Activated CD4-positive, CD25-positive, alpha-beta regulatory T cell (primary cell): ENCODE measurements around the gene THAP12.
"Not testable (repeated sequence)": the region's sequence is repeated elsewhere in the genome, so short reads cannot be mapped to it uniquely, and the experiment has no call there.

ENCODE experiments used
- DNase-seq, 4 experiments: peaks; one replicate each; lab custom pipeline; 2025; lab: John Stamatoyannopoulos, UW

The THAP12 gene, protein sequence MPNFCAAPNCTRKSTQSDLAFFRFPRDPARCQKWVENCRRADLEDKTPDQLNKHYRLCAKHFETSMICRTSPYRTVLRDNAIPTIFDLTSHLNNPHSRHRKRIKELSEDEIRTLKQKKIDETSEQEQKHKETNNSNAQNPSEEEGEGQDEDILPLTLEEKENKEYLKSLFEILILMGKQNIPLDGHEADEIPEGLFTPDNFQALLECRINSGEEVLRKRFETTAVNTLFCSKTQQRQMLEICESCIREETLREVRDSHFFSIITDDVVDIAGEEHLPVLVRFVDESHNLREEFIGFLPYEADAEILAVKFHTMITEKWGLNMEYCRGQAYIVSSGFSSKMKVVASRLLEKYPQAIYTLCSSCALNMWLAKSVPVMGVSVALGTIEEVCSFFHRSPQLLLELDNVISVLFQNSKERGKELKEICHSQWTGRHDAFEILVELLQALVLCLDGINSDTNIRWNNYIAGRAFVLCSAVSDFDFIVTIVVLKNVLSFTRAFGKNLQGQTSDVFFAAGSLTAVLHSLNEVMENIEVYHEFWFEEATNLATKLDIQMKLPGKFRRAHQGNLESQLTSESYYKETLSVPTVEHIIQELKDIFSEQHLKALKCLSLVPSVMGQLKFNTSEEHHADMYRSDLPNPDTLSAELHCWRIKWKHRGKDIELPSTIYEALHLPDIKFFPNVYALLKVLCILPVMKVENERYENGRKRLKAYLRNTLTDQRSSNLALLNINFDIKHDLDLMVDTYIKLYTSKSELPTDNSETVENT

DNA sequence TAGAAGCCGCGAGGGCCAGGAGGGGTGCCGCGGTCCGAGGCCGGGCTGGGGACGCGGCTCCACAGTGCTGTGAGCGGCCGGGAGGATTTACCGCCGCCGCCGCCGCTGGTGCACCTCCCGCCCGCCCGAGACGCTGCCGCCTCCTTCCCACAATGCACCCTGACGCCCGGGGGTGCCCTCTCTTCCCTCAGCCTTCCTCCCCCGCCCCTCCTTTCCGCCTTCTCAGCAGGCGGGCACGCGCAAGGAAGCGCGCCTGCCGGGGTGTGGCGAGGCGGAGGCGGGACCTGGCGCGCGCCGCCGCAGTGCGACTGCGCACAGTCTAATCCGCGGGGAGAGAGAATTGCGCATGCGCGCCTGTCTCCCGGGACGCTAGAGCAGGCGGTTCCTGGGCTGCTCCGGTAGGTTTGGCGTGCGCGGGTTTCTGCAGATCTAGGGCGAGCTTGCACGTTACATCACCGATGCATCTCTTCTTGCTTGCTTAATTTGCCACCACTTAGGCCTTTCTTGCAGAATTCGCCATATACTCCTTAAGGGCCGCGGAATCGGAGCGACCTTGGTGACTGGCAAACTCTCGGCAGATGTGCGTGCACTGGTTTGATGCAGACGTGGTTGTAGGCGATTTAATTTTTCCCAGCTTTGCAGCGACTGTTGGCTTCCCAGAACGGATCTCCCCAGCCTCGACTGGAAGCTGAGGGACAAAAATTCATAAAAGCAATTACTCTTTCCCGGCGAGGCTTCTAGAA, at the start of gene THAP12, which contains the start of gene GVQW3:
TSS of gene THAP12 (minus strand) at position 156 of the 743 bp plus-strand sequence. CDS start 296 bp downstream, outside the sequence.
TSS of gene GVQW3 (plus strand) at position 347 of the 743 bp plus-strand sequence. CDS start 506 bp downstream, outside the sequence.
- peak; percentile 91 to 98 (median 92) for DNase-seq

DNA sequence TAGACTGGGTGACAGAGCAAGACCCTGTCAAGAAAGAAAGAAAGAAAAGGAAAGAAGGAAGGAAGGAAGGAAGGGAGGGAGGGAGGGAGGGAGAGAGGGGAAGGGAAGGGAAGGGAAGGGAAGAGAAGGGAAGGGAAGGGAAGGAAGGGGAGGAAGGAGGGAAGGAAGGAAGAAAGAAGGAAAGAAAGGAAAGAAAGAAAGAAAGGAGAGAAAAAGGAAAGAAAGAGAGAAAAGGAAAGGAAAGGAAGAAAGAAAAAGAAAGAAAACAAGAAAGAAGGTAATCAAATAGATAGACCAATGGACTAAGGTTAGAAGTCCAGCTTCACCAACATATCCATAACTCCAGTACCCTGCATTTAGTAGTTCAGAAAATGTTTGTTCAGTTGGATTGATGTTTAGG, 45.7 kb upstream of the THAP12 start:
- DNase-seq: no peak

DNA sequence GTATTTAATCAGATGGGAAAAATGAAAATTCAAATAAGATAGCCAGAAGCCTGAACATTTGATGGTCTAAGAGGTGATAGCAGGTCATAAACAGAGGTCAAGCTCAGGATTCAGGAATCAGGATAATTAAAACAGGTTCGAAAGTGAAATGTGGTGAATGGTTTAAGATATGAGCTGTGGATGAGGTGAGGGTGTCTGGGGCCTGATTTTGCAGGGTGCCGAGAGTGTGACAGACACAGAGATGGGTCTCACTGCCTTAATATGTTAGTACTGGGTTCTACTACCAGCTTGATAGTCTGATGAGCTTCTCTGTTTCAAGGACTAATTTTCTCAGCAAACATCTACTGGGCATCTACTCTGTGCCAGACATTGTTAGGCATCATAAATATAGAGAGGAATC, 44.0 kb upstream of the THAP12 start:
- DNase-seq: no peak

DNA sequence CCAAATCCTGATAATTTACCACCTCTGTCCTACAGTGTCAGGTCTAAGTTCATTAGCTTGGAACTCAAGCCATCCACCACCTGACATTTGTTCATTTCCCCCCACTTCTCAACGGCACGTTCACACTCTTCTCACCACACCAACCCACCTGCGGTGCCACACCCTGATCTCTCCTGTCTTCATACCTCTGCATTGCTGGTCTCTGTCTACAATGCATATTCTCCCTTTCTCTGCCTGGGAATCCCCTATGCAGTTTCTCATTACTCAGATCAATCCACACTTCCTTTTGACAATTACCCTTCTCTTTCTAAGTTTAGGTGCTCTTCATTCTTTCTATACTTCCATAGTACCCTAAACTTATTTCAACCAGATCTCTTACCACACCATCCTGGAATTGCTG, 43.4 kb upstream of the THAP12 start:
- no peak for DNase-seq

DNA sequence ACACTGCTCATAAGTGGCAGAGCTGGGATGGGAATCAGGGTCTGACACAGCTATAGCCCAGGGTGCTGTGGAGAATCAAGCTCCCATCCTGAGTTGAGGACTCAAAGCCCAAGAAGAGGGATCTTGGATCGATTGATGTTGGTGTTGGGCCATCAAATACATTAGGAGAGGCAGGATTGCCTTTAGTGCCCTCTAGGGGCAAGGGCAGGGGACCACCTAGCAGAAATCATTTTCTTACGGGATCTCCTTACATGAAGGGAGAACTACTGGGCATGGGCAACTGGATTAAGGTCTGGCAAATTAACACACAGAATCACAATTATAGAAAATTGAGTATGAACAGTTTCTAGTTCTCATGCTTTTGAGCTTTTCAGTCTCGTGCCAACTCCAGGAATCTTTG, 39.0 kb upstream of the THAP12 start:
- DNase-seq: no peak

DNA sequence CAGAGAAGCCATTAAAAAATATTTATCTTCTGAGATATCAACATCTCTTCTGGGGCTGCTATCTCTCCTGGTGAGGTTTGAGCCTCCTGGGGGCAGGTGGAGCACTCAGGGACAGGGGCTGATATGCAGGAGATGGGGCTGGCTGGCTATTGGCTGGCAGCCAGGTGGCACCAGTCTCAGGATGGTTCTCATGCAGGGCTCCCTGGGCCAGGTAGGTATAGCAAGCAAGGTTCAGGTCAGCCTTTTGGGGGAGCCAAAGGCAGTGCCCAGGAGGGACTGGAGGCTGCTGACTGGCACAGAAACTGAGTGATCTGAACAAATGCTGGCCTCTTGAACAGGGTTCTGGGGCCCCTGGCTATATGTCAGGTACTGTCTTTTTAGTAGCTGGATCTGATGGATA, 34.1 kb upstream of the THAP12 start:
- no peak for DNase-seq

DNA sequence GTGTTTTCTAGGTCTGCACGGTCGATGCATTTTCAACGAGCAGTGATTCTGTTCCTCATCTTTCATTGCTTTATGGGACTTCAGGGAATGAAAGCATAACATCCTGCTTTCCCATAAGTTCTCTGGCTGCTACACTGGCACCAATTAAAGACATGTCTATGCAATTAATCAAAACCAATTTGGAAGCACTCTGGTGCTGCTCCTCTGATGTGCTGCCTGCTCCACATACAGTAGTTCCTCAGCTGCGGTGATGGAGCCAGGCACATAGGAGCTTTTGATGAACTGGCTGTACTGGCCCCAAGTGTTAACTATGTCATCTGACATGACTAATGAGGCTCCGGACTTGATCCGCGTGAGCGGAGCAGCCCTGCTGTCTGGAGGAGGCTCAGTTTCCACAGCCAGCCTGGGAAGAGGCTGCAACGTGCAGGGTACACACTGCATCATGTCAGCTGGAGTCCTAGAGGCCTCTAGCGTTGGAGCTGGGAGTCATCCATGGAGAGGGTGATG, 30.0 kb upstream of the THAP12 start:
- DNase-seq: no peak

DNA sequence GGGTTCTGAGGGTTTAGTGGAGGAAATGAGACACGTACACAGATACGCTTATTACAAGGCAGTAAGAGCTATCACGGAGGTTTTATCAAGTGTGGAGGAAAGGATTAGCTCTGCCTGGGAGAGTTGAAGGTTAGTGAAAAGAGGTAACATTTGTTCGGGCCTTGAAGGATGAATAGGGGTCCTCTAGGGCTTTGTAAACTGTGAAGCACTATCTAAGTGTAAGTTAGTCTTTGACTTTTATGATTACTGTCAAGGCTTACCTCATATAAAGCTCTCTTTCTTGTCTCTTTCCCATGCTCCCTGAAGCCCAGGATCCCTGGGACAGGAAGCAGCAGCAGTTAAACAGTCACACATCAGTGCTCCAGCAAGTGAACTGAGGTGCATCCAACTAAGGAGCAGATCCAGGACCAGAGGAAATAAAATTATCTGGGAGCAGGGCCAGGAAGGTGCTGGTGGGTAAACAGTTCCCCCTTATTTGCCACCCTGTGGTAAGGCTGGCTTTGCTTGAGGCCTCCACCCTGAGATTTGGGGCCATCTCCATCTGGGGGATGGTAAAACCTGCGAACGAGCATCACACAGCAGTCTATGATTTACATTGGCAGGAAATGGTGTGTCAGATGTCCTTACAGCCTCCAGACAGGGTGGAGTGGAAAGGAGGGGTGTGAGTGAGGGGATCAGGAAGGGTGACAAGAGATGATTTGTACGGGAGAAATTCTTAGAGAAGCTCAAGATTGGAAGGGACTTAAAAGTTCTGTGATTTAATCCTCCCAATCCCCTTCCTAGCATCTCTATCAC, 27.4 kb upstream of the THAP12 start:
- no peak for DNase-seq

DNA sequence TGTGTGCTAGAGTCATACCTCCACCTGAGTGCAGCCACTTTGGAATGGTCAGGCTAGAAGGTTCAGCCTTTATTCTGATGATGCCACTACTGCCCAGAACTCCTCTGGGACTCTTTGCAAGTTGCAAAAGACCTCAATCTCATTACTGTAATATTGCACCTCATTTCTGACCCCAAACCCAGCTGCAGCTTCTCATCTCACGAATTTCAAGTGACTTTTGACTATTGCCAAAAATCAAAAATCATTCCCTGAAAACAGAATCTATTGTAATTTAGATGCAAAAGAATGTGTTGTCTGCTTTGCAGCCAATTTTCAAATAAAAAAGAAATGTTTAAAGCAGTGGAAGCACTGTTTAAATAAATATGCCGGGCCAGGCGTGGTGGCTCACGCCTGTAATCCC, 25.4 kb upstream of the THAP12 start:
- no peak for DNase-seq

DNA sequence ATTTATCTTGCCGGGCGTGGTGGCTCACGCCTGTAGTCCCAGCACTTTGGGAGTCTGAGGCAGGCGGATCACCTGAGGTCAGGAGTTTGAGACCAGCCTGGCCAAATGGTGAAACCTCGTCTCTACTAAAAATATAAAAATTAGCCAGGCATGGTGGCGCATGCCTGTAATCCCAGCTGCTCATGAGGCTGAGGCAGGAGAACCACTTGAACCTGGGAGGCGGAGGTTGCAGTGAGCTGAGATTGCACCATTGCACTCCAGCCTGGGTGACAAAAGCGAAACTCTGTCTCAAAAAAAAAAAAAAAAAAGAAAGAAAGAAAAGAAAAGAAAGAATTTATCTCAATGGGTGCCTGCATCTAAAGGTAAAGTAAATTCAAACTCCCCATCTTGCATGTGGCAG, 20.6 kb upstream of the THAP12 start:
- DNase-seq: not testable (repeated sequence)

DNA sequence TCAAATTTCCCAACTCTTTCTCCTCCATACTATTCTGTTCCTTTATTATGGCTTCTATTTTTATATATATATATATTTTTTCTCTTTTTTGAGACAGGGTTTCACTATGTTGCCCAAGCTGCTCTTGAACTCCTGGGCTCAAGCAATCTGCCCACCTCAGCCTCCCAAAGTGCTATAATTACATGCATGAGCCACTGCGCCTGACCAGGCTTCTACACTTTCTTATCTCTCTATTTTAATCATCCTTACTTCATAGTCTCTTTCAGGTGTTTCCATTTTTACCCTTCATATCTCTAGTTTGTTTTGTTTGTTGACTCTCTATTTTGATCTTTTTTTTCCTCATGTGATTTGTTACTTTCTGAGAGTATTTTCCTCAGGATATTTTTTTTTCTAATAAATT, 20.0 kb upstream of the THAP12 start:
- DNase-seq: no peak

DNA sequence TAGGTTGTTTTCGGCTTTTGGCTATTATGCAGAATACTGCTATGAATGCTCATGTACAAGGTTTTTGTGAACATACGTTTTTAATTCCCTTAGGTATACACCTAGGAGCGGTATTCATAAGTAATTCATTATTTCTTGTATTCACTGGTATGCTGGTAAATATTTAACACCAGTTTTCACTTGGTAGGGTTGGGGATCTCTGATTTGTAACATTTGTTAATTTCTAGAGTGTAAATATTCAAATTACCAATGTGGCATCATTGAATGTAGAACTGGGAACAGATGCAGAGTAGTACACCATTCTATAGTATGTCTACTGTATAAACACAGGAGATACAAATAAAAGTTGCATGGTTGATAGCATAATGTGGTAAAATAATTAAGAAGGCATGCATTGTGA, 16.5 kb upstream of the THAP12 start:
- no peak for DNase-seq

DNA sequence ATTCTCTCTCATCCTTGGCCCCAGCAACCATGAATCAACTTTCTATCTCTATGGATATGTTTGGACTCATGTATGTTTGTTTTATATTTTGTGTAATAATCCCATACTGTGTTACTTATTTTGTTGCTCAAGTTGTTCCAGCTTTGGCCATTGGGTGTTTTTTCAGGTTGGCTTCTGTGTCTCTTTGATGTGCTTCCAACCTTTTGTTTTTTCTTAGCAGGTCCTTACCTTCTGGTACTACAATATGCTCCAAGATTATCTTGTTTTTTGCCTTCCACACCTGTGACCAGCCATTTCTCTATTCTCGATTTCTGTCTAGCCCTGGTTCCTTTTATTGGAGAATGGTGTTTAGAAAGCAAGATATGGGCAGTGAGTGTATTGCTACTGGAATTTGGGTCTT, 14.4 kb upstream of the THAP12 start:
- no peak for DNase-seq

DNA sequence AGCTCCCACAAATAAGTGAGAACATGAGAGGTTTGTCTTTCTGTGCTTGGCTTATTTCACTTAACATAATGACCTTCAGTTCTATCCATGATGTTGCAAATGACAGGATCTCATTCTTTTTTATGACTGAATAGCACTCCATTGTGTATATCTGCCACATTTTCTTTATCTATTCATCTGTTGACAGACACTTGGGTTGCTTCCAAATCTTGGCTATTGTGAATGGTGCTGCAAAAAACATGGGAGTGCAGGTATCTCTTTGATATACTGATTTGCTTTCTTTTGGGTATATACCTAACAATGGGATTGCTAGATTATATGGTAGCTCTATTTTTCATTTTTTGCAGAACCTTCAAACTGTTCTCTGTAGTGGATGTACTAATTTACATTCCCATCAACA, 13.5 kb upstream of the THAP12 start:
- DNase-seq: no peak

DNA sequence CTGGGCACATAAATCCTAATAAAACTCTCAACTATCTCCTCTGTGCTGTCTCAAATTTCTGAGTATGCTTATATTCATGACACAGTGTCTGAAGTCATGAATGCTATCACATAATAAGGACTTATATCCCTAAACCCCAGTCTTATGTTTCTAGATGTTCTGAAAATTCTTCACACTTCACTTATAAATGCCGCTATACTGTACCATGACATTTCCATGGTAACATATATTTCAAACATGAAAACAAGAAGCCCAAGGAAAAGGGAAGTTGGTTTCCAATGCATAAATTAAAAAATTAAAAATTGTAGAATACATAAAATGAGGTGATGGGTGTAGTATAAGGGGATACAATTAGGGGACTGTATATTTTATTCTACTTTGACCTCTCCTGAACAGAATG, 11.9 kb upstream of the THAP12 start:
- DNase-seq: no peak

DNA sequence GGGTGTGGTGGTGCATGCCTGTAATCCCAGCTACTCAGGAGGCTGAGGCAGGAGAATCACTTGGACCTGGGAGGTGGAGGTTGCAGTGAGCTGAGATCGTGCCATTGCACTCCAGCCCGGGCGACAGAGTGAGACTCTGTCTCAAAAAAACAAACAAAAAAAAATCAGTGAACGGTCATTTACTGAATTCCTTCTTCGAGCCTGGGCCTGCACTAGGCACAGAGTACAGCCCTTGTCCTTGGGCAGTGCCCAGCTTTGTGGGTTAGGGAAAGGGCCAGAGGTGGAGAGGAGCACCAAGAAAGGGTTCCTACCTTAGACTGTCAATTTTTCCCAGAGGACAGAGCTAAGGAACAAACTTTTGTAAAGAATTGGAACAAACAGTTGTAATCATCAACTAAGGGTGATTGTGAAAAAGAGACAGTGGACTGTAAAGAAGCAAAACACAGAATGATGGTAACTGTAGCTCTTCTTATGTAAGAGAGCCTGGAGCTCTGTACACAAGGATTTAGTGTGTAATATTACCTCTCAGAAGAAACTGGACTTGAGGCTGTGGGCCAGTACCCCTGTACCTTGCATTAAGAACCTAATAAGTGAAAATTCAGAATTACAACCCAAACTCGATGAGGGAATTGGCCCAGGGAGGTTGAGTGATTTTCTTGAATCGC, 11.0 kb upstream of the THAP12 start:
- DNase-seq: no peak

DNA sequence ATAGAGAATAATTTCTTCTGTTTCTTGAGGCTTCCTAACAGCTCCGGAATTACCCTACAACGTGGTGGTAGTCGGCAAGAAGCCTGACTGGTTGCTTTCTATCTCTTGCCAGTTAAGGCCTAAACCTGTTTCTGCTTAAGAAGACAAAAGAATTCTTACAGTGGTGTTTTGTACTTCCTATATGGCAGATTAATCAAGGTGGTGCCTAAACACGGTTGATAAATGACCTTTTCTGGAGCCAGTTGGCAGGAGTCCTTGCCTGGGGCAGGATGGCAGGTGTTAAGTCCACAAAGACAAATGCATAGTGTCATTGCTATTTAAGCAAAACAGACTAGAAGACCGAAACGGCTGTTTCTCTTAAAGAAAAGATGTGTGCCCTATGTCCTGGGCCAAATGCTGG, 10.1 kb upstream of the THAP12 start:
- no peak for DNase-seq

DNA sequence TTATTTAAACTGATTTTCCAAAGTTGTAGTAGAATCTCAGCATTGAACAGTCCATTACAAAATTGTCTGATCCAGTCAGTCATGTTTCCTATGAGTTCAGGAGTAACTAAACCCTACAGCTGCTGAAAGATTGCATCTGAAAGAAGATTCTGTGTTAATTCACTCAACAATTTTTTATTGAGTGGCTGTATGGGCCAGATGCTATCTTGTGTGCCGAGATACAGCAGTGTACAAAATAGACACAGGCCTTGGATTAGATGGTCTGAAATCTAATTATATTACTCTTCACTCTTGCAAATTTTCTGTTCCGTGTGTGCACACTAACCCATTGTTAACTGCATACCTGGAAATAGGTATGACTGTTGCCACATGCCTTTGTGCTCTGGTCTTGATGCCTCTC, 7.5 kb upstream of the THAP12 start:
- DNase-seq: no peak

DNA sequence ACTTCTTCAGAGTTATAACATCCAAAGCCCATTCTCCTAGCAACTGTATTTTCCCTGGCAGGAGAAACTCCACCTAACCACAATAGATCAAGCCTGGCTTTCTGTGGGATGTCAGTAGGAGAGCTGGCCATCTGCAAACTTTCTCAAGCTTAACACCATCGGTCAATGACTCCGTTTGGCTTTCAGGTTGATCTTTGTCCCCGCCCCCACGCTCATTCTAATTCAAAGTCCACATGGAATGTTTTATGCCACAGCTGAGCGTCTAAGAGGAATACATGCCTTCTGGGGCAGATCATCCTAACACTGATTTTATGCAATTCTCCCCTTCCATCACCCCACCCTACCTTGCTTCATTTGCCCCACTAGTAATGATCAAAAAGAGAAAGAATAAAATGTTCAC, 5.0 kb upstream of the THAP12 start:
- no peak for DNase-seq

DNA sequence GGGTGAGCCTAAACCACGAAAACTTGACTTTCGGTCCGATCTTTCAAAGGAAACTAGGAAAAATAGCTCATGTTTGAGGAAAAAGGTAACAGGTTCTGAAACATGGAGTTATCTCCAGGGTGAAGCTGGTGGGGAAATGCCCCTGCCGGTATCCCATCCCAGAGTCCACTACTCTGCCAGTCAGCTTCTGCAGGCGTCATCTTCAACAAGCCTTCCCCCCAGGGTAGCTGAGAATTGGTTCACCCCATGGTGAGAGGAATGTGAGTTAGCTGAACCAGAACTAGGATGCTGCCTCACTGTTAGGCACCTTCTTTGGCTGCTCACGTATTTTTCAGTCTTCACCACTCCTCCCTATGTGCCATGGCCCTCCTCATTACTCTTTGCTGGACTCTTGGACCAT, 1.3 kb upstream of the THAP12 start:
- DNase-seq: no peak
